ENCODE measurements around the gene ABLIM2.

GRCh38 chr4:7998447-7998846 is 160.2 kb downstream of the ABLIM2 start:
- TF ChIP-seq CTCF (IDR thresholded peaks at IDR 0.05; ENCODE audit: insufficient read depth, low read length) (no peak), REST (IDR thresholded peaks at IDR 0.05; ENCODE audit: insufficient replicate concordance, low read depth) (no peak), POLR2AphosphoS5 (IDR thresholded peaks at IDR 0.05; ENCODE audit: low read depth) (no peak), GABPA (IDR thresholded peaks at IDR 0.05; ENCODE audit: low read depth) (no peak), SPI1 (IDR thresholded peaks at IDR 0.05; ENCODE audit: borderline replicate concordance, low read depth) (no peak)
